ENCODE results near the gene BRS3. TPM values are rescaled to one million over a fixed set of nuclear protein-coding genes. Genes with fewer than 3 reads are reported as not detected.
A peak's percentile ranks its signal among the peaks of the same experiment; 100 is the strongest.

BRS3 gene
- total RNA-seq, 1 experiment from 2014 or later: not detected

GRCh38 chrX:136525738-136526606, 38.2 kb downstream of the BRS3 start:
- no peaks in the 10 kb centered on the region for H3K36me3 ChIP-seq (ENCODE audit: control insufficient read depth, insufficient read depth, low read length)
- BruUV-seq (replicated peaks): no TSS peak
- POLR2A ChIA-PET: interaction anchor here (0.6 kb wide), 1 partner anchor 191 kb away, joined by 4 read pairs; no protein-coding TSS in a partner anchor
- H3K27me3 ChIP-seq (ENCODE audit: control insufficient read depth, insufficient read depth, low read length): no peaks in the 10 kb centered on the region
- peaks cover 10% of the 10 kb centered on the region for H3K4me1 ChIP-seq (ENCODE audit: control insufficient read depth, insufficient read depth, low read length)
- ATAC-seq (peak; percentile 95), DNase-seq (ENCODE audit: low read depth, low spot score) (peak; percentile 22)
- intact Hi-C loops (cut with micrococcal nuclease; ENCODE audit: unreplicated experiment): loop anchor here (10.0 kb wide), 1 partner anchor 169 kb away; no protein-coding TSS in a partner anchor
- TF ChIP-seq SIN3A (IDR thresholded peaks at IDR 0.05; ENCODE audit: borderline replicate concordance, insufficient read depth, low read depth, low read length) (no peak), REST (IDR thresholded peaks at IDR 0.05; ENCODE audit: insufficient read depth in 1 of 2, low read depth in 2 of 2, low read length in 1 of 2) (no peak), POLR2AphosphoS5 (IDR thresholded peaks at IDR 0.05; ENCODE audit: low read depth, low read length) (no peak), TCF7L2 (IDR thresholded peaks at IDR 0.05; ENCODE audit: low read depth, low read length) (no peak), CTCF (IDR thresholded peaks at IDR 0.05) (no peak)
- H3K27ac ChIP-seq (ENCODE audit: low read length): 0 out of 2 replicates have a peak overlapping the region, but pooled peaks have one; percentile 23
- in situ Hi-C loops (cut with HindIII; ENCODE audit: low pct_unique_long_range_greater_than_20kb, low sequenced_read_pairs): no loop called here
- H3K9me3 ChIP-seq (ENCODE audit: control insufficient read depth, insufficient read depth, low read depth, low read length): no peaks in the 10 kb centered on the region
- no peak overlapping the region for H3K4me3 ChIP-seq (ENCODE audit: low read depth in 2 of 2, low read length in 2 of 2)
- CTCF ChIA-PET: no interaction called here

- no peak for ATAC-seq
- no peak for TF ChIP-seq SIN3A (IDR thresholded peaks at IDR 0.05; ENCODE audit: borderline replicate concordance, insufficient read depth, low read depth, low read length)
- no peak for TF ChIP-seq REST (IDR thresholded peaks at IDR 0.05; ENCODE audit: insufficient read depth in 1 of 2, low read depth in 2 of 2, low read length in 1 of 2)
- no peak for TF ChIP-seq CTCF (IDR thresholded peaks at IDR 0.05)
- no peak for TF ChIP-seq POLR2AphosphoS5 (IDR thresholded peaks at IDR 0.05; ENCODE audit: low read depth, low read length)
- TF ChIP-seq TCF7L2 (IDR thresholded peaks at IDR 0.05; ENCODE audit: low read depth, low read length): no peak
- POLR2A ChIA-PET: interaction anchor here (0.6 kb wide), 1 partner anchor 155 kb away, joined by 4 read pairs; no protein-coding TSS in a partner anchor
- H3K27ac ChIP-seq (ENCODE audit: low read length): no peak overlapping the region
- no peaks in the 10 kb centered on the region for H3K9me3 ChIP-seq (ENCODE audit: control insufficient read depth, insufficient read depth, low read depth, low read length)
- intact Hi-C loops (cut with micrococcal nuclease; ENCODE audit: unreplicated experiment): loop anchor here (10.0 kb wide), 1 partner anchor 166 kb away; no protein-coding TSS in a partner anchor
- H3K4me3 ChIP-seq (ENCODE audit: low read depth in 2 of 2, low read length in 2 of 2): no peak overlapping the region
- DNase-seq (ENCODE audit: low read depth, low spot score): no peak
- BruUV-seq (replicated peaks): no TSS peak
- H3K36me3 ChIP-seq (ENCODE audit: control insufficient read depth, insufficient read depth, low read length): no peaks in the 10 kb centered on the region
- H3K27me3 ChIP-seq (ENCODE audit: control insufficient read depth, insufficient read depth, low read length): no peaks in the 10 kb centered on the region
- H3K4me1 ChIP-seq (ENCODE audit: control insufficient read depth, insufficient read depth, low read length): peaks cover 10% of the 10 kb centered on the region
- in situ Hi-C loops (cut with HindIII; ENCODE audit: low pct_unique_long_range_greater_than_20kb, low sequenced_read_pairs): no loop called here
- CTCF ChIA-PET: no interaction called here
These were observed 41.0 kb downstream of the BRS3 start for GRCh38 chrX:136528645-136529315.

All from Panc1 (cell line).